Uterus (tissue), 2 donors: ENCODE measurements around the gene YBX2.

Source experiments
- POLR2A ChIP-seq, 2 donors: fragments of 450-650 bp; IDR thresholded peaks; one replicate each; pipeline ENCODE4 v1.6.1; 2016; ENCODE audit warnings: antibody characterized with exemption in 2 of 2, mild to moderate bottlenecking in 1 of 2, moderate library complexity in 1 of 2
- TF ChIP-seq, protein P1 (sequence below), 4 experiments: fragments of 200-600 bp in 2 of 4; fragments of 450-650 bp in 2 of 4; sonication (generic) in 2 of 4; IDR thresholded peaks; one replicate each; pipeline ENCODE4 v1.5.1; 2016 to 2019; ENCODE audit warnings: antibody characterized with exemption in 4 of 4, mild to moderate bottlenecking in 2 of 4, moderate library complexity in 1 of 4

DNA sequence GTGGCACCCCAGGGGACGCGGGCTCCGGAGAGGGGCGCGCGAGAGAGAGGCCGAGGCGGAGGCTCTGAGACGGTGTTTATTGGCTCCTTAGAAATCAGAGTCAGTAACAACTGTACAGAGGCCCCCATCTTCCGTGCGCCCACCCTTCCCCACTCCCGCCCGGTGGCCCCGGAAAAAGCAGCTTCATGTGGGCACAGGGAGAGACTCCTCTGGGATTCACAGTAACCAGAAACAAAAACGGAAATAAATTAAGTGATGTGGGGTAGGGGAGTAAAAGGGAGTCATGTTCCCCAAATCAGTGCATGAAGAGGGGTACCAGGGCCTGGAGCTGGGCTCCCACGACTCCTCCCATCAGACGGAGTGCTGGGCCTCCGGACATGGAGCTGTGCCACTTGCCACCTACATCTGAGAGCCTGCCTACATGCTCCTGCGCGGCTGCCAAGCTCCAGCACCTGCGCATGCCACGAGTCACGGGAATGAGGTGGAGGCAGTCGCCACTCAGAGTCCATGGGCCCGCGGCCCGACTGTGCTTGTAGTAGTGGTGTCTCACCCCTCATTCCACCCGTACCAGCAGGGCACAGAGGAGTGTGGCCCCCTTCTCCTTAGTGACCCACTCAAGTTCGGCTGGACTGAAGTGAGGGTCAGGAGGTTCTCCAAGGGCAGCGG lies 21.3 kb upstream of the YBX2 start:
- TF ChIP-seq, protein P1, sequence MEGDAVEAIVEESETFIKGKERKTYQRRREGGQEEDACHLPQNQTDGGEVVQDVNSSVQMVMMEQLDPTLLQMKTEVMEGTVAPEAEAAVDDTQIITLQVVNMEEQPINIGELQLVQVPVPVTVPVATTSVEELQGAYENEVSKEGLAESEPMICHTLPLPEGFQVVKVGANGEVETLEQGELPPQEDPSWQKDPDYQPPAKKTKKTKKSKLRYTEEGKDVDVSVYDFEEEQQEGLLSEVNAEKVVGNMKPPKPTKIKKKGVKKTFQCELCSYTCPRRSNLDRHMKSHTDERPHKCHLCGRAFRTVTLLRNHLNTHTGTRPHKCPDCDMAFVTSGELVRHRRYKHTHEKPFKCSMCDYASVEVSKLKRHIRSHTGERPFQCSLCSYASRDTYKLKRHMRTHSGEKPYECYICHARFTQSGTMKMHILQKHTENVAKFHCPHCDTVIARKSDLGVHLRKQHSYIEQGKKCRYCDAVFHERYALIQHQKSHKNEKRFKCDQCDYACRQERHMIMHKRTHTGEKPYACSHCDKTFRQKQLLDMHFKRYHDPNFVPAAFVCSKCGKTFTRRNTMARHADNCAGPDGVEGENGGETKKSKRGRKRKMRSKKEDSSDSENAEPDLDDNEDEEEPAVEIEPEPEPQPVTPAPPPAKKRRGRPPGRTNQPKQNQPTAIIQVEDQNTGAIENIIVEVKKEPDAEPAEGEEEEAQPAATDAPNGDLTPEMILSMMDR (IDR thresholded peaks at IDR 0.05), result no peak
- TF ChIP-seq POLR2A (IDR thresholded peaks at IDR 0.05), result no peak
